WERI-Rb-1 (cell line): ENCODE measurements around the gene ACP2.

Experiments used
- DNase-seq: peaks from one replicate; pipeline ENCODE4 v3.0.0-alpha.2; 2020
- H3K27ac ChIP-seq: fragments of 250-450 bp; sonication (Bioruptor Pico); 2 replicates; pipeline ENCODE4 v1.5.1; 2020; ENCODE audit warnings: mild to moderate bottlenecking, moderate library complexity
- H3K27me3 ChIP-seq: fragments of 250-450 bp; sonication (Bioruptor Pico); 2 replicates; pipeline ENCODE4 v1.5.1; 2021; ENCODE audit warnings: mild to moderate bottlenecking, low read depth, moderate library complexity; ENCODE audit not compliant: insufficient read depth, severe bottlenecking
- H3K36me3 ChIP-seq: fragments of 250-450 bp; sonication (Bioruptor Pico); 2 replicates; pipeline ENCODE4 v1.5.1; 2020; ENCODE audit warnings: mild to moderate bottlenecking, moderate library complexity
- H3K4me3 ChIP-seq: 2 replicates; pipeline ENCODE4 v1.5.1; 2011; ENCODE audit warnings: low read depth, mild to moderate bottlenecking, control low read depth, low read length
- H3K9me3 ChIP-seq: fragments of 250-450 bp; sonication (Bioruptor Pico); 2 replicates; pipeline ENCODE4 v1.5.1; 2021; ENCODE audit warnings: mild to moderate bottlenecking, moderate library complexity; ENCODE audit not compliant: severe bottlenecking
- TF ChIP-seq, protein P1 (sequence below): IDR thresholded peaks from 2 replicates; pipeline ENCODE4 v1.5.1; 2011; ENCODE audit warnings: low read depth, mild to moderate bottlenecking, control low read depth, inconsistent platforms, low read length

ACP2 gene

DNA sequence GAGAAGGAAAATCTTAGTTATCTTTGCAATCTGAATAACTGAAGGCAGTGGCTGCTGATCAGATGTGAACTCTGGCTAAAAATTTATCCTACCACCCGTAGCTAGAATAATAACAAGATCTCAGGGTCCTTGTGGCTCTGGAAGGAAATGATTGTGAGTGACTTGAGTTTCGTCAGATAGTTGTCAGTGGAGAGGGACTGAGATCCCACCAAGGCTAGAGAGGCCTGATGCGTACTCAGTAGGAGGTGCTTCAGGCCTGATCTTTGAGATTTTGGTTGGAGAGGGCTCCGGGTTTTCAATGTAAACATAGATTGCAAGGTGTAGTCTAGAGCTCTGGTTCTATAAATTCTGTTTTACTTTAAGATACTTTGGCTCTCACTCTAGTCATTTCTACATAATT lies 22.7 kb upstream of the ACP2 start:
- Histone ChIP-seq H3K36me3 (peaks cover 26% of the 10 kb centered on the region), H3K9me3 (no peaks in the 10 kb centered on the region), H3K4me3 (peak overlapping the region; percentile 75), H3K27ac (peak overlapping the region; percentile 58), H3K27me3 (no peaks in the 10 kb centered on the region)
- TF ChIP-seq, protein P1, sequence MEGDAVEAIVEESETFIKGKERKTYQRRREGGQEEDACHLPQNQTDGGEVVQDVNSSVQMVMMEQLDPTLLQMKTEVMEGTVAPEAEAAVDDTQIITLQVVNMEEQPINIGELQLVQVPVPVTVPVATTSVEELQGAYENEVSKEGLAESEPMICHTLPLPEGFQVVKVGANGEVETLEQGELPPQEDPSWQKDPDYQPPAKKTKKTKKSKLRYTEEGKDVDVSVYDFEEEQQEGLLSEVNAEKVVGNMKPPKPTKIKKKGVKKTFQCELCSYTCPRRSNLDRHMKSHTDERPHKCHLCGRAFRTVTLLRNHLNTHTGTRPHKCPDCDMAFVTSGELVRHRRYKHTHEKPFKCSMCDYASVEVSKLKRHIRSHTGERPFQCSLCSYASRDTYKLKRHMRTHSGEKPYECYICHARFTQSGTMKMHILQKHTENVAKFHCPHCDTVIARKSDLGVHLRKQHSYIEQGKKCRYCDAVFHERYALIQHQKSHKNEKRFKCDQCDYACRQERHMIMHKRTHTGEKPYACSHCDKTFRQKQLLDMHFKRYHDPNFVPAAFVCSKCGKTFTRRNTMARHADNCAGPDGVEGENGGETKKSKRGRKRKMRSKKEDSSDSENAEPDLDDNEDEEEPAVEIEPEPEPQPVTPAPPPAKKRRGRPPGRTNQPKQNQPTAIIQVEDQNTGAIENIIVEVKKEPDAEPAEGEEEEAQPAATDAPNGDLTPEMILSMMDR = no peak
- no peak for DNase-seq

- H3K36me3 ChIP-seq = peaks cover 19% of the 10 kb centered on the region
- H3K27ac ChIP-seq = peak overlapping the region; percentile 97
- H3K9me3 ChIP-seq = no peaks in the 10 kb centered on the region
- TF ChIP-seq, protein P1 = no peak
- DNase-seq = peak; percentile 43
- peak overlapping the region; percentile 75 for H3K4me3 ChIP-seq
- no peaks in the 10 kb centered on the region for H3K27me3 ChIP-seq
Measured at GRCh38 chr11:47270331-47271271, 22.0 kb upstream of the ACP2 start.

GRCh38 chr11:47269829-47270305 lies 21.3 kb upstream of the ACP2 start, which contains the start of gene MADD:
Gene MADD (plus strand): TSS chr11:47270133.
- H3K4me3 ChIP-seq = peak within 1 kb of the TSS; percentile 75
- H3K9me3 ChIP-seq = no peaks in the 10 kb centered on the region
- TF ChIP-seq, protein P1 = no peak; the same call in 1 of the 2 replicates
- peak within 1 kb of the TSS; percentile 97 for H3K27ac ChIP-seq
- peaks cover 11% of the 10 kb centered on the region for H3K36me3 ChIP-seq
- DNase-seq = peak; percentile 89
- H3K27me3 ChIP-seq = no peaks in the 10 kb centered on the region

DNA sequence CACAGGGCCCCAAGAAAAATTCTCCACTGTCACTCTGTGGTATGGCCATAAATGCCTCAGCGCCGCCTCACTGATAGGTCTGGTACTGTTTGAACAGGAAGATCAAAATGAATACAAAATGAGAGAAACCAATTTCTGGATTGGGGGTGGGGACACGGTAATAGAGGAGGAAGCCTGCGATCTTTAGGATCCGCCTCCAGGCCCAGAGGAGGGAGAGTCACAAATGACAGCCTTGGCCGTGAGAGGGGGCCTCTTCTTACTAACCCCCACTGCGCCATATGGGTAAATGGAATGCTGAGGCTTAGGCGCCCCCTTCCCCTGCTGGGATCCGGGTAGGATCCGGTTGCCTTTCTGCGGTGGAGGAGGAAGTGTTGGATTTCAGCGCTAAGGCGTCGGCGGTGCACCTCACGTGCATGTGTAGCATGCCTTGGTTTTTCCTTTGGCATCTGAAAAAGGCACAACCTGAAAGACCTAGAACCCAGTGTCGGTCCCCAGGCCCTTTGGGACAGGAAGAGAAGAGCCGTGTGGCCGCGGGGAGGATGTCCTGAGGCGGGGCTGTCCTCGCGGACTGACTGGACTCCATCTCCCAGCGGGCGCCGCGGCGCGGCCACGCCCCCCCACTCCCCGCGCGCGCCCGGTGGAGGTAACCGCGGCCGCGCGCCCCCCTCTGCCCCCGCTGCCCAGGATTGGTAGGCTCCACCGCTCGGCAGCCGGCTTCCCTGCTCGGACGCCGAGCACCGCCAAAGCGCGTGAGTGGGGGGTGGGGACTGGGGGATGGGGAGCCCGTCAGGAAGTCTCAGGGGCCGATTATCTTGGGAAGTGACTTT lies 20.6 kb upstream of the ACP2 start:
- peak overlapping the region; percentile 75 for H3K4me3 ChIP-seq
- peak; percentile 93 for DNase-seq

GRCh38 chr11:47268448-47269001 lies 19.9 kb upstream of the ACP2 start:
- no peak for DNase-seq
- no peaks in the 10 kb centered on the region for H3K9me3 ChIP-seq
- H3K36me3 ChIP-seq = no peaks in the 10 kb centered on the region; the same call in 1 of the 2 replicates
- TF ChIP-seq, protein P1 = no peak
- peak overlapping the region; percentile 75 for H3K4me3 ChIP-seq
- H3K27me3 ChIP-seq = no peaks in the 10 kb centered on the region
- peak overlapping the region; percentile 97 for H3K27ac ChIP-seq

More for the DNA sequence above, 20.6 kb upstream of the ACP2 start:
- peak overlapping the region; percentile 97 for H3K27ac ChIP-seq
- no peaks in the 10 kb centered on the region for H3K27me3 ChIP-seq
- no peaks in the 10 kb centered on the region for H3K9me3 ChIP-seq
- H3K36me3 ChIP-seq = peaks cover 5% of the 10 kb centered on the region
- TF ChIP-seq, protein P1 = no peak
